ENCODE results near the gene KIRREL3. TPM values are rescaled to one million over a fixed set of nuclear protein-coding genes. Genes with fewer than 3 reads are reported as not detected.

Gene KIRREL3
- total RNA-seq, 1 donor from 2014 or later: 0.38 TPM

- no peak for TF ChIP-seq CTCF (IDR thresholded peaks at IDR 0.05; ENCODE audit: unreplicated experiment)
These were observed 28.1 kb upstream of the KIRREL3 start for GRCh38 chr11:127028648-127029047.

GRCh38 chr11:127027789-127028188 is 27.2 kb upstream of the KIRREL3 start:
- Mint-ChIP-seq H3K36me3 (ENCODE audit: low read depth, unreplicated experiment) (no peaks in the 10 kb centered on the region), H3K4me1 (ENCODE audit: unreplicated experiment) (no peaks in the 10 kb centered on the region), H3K27me3 (ENCODE audit: unreplicated experiment) (no peaks in the 10 kb centered on the region), H3K27ac (ENCODE audit: unreplicated experiment) (no peak overlapping the region), H3K9me3 (ENCODE audit: unreplicated experiment) (no peaks in the 10 kb centered on the region), H3K4me3 (ENCODE audit: unreplicated experiment) (no peak overlapping the region)
- TF ChIP-seq CTCF (IDR thresholded peaks at IDR 0.05; ENCODE audit: unreplicated experiment): no peak
- no peak for DNase-seq (ENCODE audit: low spot score)

More at GRCh38 chr11:127028648-127029047, 28.1 kb upstream of the KIRREL3 start:
- DNase-seq (ENCODE audit: low spot score): no peak
- Mint-ChIP-seq H3K36me3 (ENCODE audit: low read depth, unreplicated experiment) (no peaks in the 10 kb centered on the region), H3K4me3 (ENCODE audit: unreplicated experiment) (no peak overlapping the region), H3K27ac (ENCODE audit: unreplicated experiment) (no peak overlapping the region), H3K4me1 (ENCODE audit: unreplicated experiment) (no peaks in the 10 kb centered on the region), H3K27me3 (ENCODE audit: unreplicated experiment) (no peaks in the 10 kb centered on the region), H3K9me3 (ENCODE audit: unreplicated experiment) (no peaks in the 10 kb centered on the region)

GRCh38 chr11:127027000-127027399 is 26.4 kb upstream of the KIRREL3 start:
- no peak for TF ChIP-seq CTCF (IDR thresholded peaks at IDR 0.05; ENCODE audit: unreplicated experiment)
- Mint-ChIP-seq H3K27me3 (ENCODE audit: unreplicated experiment) (no peaks in the 10 kb centered on the region), H3K4me1 (ENCODE audit: unreplicated experiment) (no peaks in the 10 kb centered on the region), H3K27ac (ENCODE audit: unreplicated experiment) (no peak overlapping the region), H3K36me3 (ENCODE audit: low read depth, unreplicated experiment) (no peaks in the 10 kb centered on the region), H3K4me3 (ENCODE audit: unreplicated experiment) (no peak overlapping the region), H3K9me3 (ENCODE audit: unreplicated experiment) (no peaks in the 10 kb centered on the region)
- no peak for DNase-seq (ENCODE audit: low spot score)

GRCh38 chr11:127023991-127024390 is 23.4 kb upstream of the KIRREL3 start:
- H3K4me3 Mint-ChIP-seq (ENCODE audit: unreplicated experiment): no peak overlapping the region
- DNase-seq (ENCODE audit: low spot score): no peak
- no peaks in the 10 kb centered on the region for H3K27me3 Mint-ChIP-seq (ENCODE audit: unreplicated experiment)
- no peaks in the 10 kb centered on the region for H3K36me3 Mint-ChIP-seq (ENCODE audit: low read depth, unreplicated experiment)
- H3K4me1 Mint-ChIP-seq (ENCODE audit: unreplicated experiment): no peaks in the 10 kb centered on the region
- H3K9me3 Mint-ChIP-seq (ENCODE audit: unreplicated experiment): no peaks in the 10 kb centered on the region
- TF ChIP-seq CTCF (IDR thresholded peaks at IDR 0.05; ENCODE audit: unreplicated experiment): no peak
- no peak overlapping the region for H3K27ac Mint-ChIP-seq (ENCODE audit: unreplicated experiment)

- Mint-ChIP-seq H3K27ac (ENCODE audit: unreplicated experiment) (no peak overlapping the region), H3K9me3 (ENCODE audit: unreplicated experiment) (no peaks in the 10 kb centered on the region), H3K27me3 (ENCODE audit: unreplicated experiment) (no peaks in the 10 kb centered on the region), H3K4me1 (ENCODE audit: unreplicated experiment) (peaks cover 12% of the 10 kb centered on the region), H3K36me3 (ENCODE audit: low read depth, unreplicated experiment) (no peaks in the 10 kb centered on the region), H3K4me3 (ENCODE audit: unreplicated experiment) (no peak overlapping the region)
- no peak for TF ChIP-seq CTCF (IDR thresholded peaks at IDR 0.05; ENCODE audit: unreplicated experiment)
- no peak for DNase-seq (ENCODE audit: low spot score)
These were observed 18.2 kb upstream of the KIRREL3 start for GRCh38 chr11:127018683-127019279.
